Activated naive CD8-positive, alpha-beta T cell treated with anti-CD3 and anti-CD28 coated beads, Interleukin-2, amount 50 U/mL, for 16 hours (primary cell): Measurements from ENCODE around the gene TFR2.

Experiments used
- DNase-seq: peaks from one replicate; pipeline ENCODE4 v3.0.0-alpha.2; 2020; ENCODE audit warnings: low read depth, low spot score

TFR2 gene

DNA sequence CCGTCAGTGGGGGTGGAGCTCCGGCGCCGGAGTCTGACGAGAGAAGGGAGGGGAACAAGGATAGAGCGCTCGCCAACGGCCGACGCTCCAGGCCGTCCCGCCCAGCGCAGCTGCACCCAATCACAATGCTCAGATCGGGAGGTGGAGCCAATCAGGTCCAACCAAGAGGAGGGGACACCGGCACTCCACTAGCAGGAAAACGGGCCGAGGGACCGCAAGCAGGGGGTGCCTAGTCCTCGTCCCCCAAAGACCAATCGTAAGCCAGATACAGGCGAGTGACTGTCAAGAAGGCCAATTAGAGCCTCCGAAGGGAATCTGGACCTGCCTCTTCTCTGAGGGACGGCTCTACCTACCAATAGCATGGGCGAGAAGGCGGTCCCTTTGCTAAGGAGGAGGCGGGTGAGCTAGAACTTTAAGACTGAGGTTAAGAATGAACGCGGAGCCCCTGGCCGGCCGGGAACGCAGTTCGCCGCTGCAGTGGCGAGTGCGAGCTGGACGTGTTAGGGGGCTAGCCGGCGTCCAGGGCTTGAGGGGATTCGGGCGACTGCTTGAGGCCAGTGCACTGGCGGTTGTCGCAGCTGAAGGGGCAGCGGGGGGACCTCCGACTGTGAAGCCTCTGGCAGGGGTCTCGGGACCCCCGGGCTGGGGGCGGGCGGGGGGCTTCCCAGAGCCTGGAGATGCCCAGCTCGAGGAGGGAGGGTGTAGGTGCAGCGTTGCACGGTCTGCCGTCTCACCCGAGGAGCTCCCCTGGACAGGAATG, 54.9 kb downstream of the TFR2 start, which contains the start of gene FBXO24:
TSS of gene FBXO24 (plus strand) at position 63 of the 760 bp plus-strand sequence. CDS start at position 361, 298 bp downstream.
- DNase-seq, result peak; percentile 99

DNA sequence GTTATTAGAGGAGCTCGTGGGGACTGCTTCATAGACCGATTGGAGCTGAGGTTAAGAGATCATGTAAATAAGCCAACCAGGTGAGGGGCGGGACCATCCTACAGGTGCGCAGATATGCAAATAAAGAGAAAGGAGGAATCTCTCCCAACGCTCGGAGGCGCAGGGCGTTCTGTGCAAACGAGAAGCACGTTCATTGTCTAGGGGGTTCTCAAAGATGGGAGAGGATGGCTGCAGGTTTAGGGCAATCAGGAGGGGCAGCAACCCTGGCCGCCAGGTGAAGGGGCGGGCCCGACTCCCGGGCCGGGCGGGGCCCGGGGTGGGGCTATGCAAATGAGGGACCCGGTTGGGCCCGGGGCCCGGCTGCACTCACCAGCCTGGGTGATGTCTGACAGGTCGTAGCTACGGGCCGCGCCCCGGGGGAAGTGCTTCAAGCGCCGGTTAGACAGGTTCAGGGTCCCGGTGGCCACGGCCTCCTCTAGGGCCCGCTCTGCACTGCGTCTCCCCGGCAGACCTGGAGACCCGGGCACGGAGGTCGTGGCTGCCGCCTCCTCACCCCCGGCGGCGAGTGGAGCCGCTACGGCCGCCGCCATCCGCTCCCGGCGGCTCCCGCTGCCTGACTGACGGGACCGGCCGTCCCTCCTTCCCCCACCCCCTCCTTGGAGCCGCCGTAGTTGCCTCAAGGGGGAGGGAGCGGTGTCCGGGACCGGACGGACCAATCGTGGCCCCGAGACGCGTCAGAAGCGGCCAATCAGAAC, 55.7 kb downstream of the TFR2 start, which contains the start of gene LRCH4:
TSS of gene LRCH4 (minus strand) at position 619 of the 755 bp plus-strand sequence. CDS start at position 590, 29 bp downstream.
- no peak for DNase-seq

DNA sequence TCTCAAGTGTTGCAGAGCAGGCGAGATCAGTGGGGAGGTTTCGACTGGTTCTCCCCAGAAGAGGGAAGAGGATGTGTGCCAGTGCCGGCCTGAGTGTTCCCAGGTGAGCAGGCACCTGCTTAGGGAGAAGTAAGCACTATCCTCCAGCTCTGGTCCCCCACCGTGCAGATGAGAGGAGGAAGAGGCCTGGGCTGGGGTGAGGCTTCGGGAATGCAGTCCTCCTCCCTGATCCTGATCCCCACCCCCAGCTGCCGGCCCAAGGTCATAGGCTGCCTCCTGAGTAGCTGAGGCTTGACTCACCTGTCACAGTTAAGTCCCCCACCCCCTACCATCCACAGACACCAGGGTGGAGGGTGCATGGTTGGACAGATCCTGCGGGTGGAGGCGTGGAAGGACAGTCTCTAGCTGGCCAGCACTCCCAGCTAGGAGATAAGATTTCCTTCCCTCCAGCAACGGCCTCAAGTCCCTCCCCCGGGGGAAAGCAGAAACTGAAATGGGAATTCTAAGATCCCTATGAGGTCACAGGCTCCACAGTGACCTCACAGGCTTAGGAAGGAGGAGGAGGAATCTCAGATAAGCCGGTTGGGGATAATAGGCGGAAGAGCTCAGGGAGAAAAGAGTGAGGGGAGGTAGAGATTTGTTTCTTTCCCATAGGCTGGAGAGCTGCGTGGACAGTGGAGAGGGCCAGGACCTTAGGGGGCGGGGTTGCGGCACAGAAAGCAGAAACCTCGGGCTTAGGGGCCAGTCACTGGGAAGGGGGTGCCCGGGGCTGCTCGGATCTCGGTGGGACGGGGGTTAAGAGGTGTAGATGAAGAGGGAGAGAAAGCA, 56.5 kb downstream of the TFR2 start:
- no peak for DNase-seq

DNA sequence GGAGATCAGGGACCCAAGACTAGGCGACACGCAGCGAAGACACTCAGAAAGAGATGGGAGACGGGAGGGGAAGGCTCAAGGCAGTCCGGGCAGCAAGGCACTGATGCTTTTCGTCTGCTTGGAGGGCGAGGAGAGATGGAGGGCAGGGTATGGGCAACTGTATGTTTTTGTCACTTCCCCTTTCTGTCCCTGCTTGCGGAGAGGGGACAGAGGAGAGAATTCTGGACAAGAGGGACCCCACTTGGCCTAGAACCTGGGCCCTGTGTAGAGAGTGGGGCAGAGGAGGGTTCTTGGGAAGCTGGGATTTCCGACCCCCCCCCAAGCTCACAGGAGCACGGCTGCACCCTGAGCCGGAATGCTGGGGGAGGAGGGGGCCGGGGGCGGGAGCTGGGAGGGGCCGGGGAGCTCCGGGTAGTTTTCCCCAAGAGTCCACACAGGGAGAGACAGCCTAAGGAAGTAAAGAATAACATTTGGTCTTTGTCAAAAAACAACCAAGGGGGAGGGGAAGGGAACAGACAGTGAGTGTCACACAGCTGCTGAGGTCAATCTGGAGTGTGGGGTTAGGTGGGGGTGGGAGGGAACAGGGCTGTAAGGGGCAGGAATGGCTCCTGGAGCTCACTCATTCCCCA, 57.2 kb downstream of the TFR2 start:
- no peak for DNase-seq

DNA sequence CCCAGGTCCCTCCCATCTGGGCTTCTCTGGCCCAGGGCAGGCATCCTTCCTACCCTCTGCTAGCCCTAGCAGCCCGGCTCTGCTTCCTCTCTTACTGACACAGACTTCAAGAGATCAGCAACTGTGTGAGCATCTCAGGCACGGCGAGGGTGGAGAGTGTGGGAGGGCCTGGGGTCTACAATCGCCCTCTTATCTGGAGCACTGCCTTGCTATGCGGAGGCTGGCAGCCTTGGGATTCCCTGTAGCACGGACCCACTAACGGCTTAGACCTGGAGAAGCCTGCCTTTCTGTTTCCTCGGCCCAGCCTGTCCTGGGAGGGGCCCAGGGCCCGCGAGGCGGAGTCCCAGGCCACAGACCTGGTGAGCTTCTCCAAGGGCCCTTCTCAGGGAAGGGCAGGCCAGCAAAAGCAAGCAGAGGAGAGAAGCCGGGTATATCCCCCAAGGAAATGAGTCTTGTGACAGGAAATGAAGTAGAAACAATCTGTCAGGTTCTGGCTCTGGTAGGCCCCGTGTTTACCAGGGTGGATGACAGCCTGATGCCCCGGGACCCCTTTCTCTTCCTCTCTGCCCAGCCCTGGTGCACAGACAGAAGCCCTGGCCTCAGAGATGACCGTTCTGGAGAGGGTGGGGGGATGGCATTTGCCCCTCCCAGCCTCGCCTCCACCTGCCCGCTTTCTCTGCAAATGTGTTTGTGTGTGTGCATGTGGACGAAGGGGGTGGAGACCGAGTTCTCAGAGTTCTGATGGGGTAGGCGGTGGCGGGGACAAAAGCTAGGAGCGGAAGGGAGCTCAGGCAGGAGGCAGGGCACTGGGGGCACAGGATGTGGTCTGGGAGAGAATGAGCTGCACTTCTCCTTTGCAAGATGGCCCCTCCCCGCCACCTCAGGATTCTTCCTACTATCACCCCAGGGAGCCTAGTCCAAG, 58.0 kb downstream of the TFR2 start:
- no peak for DNase-seq

DNA sequence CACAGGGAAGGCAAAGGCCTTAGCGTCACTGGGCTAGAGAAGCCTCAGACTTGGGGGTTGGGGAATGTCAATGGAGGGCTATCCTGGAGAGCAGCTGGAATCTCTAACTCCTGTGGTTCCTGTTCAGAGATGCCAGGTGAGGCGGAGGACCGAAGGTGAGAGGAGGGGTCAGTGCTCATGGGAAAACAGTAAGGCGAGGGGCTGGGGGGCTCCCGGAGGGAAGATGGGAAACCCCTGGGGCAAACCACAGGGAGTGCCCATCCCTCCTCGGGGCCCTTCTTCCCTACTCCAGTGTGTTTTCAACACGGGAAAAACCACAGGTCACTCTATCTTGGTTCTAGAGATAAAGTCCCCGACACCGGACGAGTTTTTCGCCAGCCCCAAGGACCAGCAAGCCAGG, 58.7 kb downstream of the TFR2 start:
- no peak for DNase-seq

DNA sequence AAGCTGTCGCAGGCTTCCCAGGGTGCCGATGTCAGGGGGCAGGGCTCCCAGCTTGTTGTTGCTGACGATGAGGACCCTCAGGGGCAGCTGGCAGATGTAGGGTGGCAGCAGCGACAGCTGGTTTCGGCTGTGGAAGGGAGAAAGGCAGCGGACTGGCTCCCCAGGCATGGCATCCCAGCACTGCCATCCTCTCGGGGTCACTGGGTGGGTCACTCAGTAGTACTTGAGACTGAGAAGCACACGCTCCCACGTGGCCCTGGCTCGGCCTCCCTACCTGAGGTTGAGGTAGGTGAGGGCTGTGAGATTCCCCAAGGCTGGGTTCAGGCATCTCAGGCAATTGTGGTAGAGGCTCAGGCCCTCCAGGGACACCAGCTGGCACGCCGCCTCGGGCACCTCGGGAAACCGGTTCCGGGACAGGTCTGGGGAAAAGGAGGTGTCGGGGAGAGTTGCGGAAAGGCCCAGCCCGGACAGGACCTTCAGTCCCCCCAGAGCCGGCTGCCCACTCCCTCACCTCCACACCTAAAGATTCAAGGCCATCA, 59.2 kb downstream of the TFR2 start:
- no peak for DNase-seq

DNA sequence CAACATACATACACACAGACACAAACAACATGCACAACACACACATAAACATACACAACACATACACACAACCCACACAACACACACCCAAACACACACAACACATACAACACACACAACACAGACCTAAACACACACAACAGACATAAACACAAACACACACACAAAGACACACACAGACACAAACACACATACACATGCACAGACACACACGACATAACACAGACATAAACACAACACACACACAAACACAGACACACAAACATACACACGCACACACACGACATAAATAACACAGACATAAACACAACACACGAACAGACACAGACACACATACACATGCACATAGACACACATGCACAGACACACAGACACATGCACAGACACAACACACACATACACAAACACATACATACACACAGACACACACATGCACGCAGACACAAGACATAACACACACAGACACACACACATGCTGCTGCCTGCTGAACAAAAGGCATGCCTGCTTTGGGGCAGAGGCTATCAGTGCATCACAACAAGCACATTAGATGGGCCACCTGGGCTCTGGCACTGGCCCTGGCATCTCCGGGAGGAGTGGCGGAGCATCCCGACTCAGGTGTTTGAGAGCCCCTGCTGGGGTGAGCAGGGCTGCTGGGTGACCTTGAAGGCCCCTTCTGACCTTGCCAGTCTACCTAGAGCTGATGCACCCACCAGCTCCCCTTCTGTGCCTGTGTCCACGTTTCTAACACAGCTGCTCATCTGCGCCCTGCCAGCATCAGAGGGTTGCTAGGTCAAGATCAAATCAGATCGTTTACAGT, 60.7 kb downstream of the TFR2 start:
- no peak for DNase-seq

DNA sequence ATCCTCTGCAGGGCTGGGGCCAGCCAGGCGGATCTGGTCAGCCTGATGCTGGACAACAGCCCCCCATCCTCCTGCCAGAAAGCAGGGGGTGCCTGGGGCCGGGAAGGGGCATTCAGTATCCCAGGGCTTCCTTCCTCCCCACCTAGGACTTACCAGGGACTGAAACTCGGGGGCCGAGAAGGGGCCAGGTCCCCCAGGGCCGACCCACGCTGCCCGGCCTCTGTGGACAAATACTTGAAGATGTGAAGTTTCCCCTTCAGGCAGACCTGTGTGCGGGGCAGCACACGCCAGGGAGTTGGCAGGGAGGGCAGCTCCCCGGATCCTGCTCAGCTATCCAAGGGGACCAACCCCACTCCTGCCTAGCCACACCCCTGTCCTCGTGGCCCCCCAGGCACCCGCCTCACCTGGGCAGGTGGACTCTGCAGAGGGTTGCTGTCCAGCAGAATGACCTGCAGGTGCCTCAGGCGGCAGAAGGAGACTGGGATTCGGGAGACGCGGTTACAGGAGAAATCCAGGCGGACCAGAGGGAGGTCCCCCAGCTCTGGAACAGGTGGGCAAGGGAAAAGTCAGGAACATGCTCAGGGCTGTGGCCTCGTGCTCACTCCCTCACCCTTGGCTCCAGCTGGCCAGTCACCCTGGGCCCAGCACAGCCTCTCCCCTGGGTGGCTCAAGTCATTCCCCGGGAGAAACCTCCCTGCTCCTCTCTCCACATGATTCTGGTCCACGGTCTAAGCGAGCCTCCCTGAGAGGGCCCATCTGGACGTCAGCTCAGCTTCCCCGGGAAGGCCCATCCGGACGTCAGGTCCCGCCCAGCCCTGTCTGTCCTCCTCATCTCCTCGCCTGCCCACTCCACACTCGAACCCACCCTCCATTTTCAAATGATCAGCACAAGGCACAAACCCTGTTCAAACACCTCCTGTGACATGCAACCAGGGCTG, 62.8 kb downstream of the TFR2 start:
- no peak for DNase-seq

DNA sequence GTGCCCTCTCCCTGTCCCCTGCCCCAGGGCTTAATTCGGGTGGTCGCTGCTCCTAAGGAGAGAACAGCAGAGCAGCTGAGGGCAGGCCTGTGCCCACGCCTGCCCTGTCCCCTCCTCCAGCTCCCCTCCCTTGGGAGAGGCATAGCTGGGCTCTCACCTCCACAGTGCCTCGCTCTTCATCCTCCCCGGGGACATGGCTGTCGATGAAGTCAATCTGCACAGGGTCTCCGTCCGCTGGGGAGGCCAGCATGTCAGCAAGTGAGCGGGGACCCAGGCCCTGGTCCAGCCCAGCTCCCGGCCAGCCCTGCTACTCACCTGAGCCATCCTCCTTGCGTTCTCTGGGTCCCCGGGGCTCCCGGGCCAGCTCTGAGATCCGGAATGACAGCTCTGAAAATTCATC, 63.8 kb downstream of the TFR2 start:
- DNase-seq, result no peak

DNA sequence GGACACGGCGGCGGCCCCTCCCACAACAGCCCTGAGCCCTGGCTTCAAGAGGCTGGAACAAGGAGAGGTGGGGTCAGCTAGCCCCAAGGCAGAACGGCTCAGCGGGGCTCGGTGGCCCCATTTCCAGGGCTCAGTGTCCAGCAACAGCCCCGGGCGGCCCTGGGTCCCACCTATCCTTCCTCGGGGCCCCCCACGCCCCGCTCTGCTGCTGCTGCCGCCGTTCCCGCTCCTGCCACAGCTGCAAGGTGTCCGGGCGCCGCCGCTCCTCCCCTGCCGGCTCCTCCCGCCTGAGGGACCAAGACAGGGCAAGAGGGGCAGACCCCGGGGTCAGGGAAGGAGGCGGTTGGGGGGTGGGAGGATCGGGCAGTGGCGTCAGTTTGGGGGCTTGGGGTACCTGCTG, 64.2 kb downstream of the TFR2 start:
- DNase-seq, result no peak

DNA sequence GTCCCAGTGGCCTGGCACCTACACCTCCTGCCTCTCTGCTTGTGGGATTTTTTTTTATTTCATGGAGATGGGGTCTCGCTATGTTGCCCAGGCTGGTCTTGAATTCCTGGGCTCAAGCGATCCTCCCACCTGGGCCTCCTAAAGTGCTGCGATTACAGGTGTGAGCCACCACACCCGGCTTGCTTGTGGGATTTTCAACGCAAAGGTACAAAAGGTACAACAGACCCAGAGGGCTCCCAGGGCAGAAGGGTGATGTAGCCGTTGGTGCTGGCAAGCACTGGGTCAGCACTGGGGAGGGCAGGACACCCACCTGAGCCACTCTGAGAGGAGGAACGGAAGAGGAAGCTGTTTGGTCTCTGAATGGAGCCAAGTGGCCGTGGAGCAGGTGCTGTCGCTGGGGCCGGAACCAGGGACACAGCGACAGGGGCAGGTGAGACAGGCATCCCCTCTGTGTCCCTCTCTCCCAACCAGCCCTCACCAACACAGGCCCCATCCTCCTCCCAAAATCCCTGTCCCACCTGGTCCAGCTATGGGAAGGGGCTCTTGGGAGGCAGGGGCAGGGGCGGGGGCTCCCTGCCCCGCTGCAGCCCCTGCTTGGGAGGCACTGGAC, 64.9 kb downstream of the TFR2 start:
- DNase-seq, result no peak

DNA sequence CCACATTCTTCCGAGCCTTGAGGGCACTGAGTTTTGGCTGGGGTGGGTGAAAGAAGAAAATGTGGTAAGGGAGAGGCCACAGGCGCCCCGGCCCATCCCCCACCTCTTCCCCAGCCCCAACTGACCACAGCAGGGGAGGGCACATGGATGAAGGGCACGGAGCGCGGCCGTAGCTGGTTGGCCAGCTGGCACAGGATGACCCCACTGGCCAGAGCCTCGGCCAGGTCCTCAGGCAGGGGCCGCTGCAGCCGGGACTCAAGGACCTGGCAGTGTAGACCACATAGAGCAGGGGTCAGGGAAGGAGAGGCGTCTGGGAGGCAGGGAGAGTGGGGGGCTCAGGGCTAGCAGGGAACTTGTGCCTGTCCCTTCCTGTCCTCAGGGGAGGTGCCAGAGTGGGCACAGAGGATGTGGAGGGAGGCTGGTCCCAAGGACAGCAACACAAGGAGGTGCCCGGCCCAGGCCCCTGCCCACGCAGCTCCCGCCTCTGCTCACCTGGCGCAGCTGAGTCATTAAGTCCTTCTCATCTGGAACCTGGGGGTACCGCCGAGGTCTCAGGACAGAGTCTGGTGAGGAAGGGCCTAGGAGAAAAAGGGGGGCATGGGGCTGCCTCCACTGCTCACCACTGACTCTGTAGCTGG, 65.5 kb downstream of the TFR2 start:
- no peak for DNase-seq

DNA sequence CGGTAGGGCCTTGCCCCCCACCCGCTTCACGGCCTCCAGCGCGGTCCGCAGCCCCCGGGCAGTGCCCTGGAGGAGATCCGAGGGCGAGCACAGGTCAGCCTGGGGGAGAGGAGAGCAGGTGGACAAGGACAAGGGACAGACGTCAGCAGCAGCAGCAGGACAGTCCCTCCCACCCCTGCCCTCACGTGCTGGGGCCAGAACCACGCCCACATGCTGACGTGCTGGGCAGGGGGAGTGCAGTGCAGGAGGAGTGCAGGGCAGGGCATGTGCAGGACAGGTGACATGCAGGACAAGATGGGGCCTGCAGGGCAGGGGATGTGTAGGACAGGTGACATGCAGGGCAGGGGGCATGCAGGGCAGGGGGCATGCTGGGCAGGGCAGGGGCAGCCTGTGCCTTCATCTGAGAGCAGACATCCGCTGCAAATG, 66.1 kb downstream of the TFR2 start:
- no peak for DNase-seq

DNA sequence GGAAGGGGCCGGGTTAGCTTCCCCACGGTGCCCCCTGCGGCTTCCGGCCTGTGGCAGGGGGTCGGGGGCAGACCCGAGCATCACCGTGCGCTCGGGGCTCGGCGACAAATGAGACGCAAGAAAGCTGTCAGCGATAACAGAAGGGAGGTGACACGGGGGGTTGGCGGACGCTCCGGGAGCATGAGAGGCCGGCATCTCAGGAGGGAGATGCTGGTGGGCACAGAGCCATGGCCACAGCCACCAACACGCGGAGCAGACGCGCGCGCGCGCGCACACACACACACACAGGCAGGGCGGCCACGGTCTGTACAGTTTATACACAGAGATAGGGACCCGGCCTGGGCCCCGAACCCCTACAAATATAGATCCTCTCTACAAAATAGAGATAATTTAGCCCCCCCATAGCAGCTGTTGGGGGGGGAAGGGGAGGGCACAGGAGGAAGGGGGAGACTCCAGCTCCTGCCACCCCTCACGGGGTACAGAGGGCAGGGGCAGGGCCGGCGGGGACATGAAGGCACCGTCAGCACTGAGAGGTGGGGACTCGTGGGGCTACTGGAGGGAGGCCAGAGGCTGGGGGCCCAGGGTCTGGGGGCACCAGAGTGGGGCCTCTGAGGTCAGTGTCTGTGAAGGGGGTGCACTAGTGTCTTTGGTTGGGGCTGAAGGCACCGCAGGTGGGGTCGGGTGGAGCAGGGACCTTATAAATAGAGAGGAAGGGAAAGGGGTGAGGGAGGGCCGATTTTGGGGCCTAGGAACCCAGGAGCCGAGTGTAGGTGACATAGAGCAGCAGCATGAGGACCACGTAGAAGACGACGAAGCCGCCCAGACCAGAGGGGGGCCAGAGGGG, 66.8 kb downstream of the TFR2 start:
- DNase-seq, result no peak

DNA sequence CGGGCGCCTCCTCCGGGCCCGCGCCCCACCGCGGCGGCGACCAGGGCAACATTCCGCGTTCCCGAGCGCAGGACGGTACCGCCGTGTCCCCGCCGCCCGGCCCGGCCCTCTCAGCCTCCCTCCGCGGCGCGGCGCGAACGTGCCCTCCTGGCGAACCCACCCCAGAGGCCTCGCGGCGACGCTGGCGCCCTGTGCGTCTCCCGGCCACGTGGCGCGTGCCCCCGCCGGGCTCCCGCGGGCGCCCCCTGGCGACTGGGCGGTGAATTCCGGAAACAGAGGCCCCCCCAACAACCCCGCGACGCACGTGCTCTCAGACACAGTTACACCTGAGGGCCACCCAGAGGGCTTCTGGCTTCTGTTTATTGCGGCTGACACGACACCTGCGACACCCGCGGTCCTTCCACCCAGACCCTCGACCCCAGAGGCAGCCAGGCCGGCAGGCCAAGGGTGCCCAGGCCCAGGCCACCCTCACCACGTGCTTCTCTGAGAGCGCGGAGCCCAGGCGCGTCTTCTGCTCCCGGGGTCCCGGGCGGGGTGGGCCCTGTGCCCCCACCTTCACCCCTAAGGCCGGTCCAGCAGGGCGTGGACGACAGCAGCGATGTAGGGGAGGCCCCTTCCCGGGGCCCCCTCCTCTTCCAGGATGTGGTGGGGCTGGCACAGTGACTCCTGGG, 67.5 kb downstream of the TFR2 start, which contains the start of gene SAP25:
TSS of gene SAP25 (minus strand) at position 210 of the 671 bp plus-strand sequence. CDS start at position 52, 158 bp downstream.
- no peak for DNase-seq
